HUES48 (cell line): ENCODE data around the gene C11orf91.

Experiments
- H3K27ac ChIP-seq: one replicate; pipeline ENCODE4 v1.7.0; 2013; ENCODE audit warnings: low read depth, low read length, inconsistent platforms
- H3K27me3 ChIP-seq: 2 replicates; pipeline ENCODE4 v1.6.1; 2013; ENCODE audit warnings: mild to moderate bottlenecking, low read length; ENCODE audit not compliant: control insufficient read depth, insufficient read depth
- H3K36me3 ChIP-seq: 2 replicates; pipeline ENCODE4 v1.6.1; 2013; ENCODE audit warnings: low read length; ENCODE audit not compliant: control insufficient read depth, insufficient read depth
- H3K4me1 ChIP-seq: 2 replicates; pipeline ENCODE4 v1.6.1; 2013; ENCODE audit warnings: mild to moderate bottlenecking, low read length; ENCODE audit not compliant: control insufficient read depth, insufficient read depth
- H3K4me3 ChIP-seq: 2 replicates; pipeline ENCODE4 v1.5.1; 2013; ENCODE audit warnings: mild to moderate bottlenecking, low read depth, low read length
- H3K9ac ChIP-seq: 2 replicates; pipeline ENCODE4 v1.6.1; 2013; ENCODE audit warnings: mild to moderate bottlenecking, low read depth, low read length, moderate library complexity
- H3K9me3 ChIP-seq: 2 replicates; pipeline ENCODE4 v1.6.1; 2013; ENCODE audit warnings: low read length; ENCODE audit not compliant: control insufficient read depth, insufficient read depth

The C11orf91 gene

GRCh38 chr11:33657757-33658156, 42.9 kb downstream of the C11orf91 start:
- H3K27ac ChIP-seq, result no peak overlapping the region
- H3K9ac ChIP-seq, result no peak overlapping the region
- no peaks in the 10 kb centered on the region for H3K9me3 ChIP-seq
- H3K36me3 ChIP-seq, result no peaks in the 10 kb centered on the region
- H3K4me1 ChIP-seq, result peaks cover 14% of the 10 kb centered on the region; the same call in 1 of the 2 replicates
- no peak overlapping the region for H3K4me3 ChIP-seq
- H3K27me3 ChIP-seq, result no peaks in the 10 kb centered on the region

- H3K4me3 ChIP-seq, result no peak overlapping the region
- H3K9ac ChIP-seq, result no peak overlapping the region
- H3K36me3 ChIP-seq, result no peaks in the 10 kb centered on the region
- H3K27ac ChIP-seq, result no peak overlapping the region
- H3K9me3 ChIP-seq, result no peaks in the 10 kb centered on the region
- H3K27me3 ChIP-seq, result no peaks in the 10 kb centered on the region
- peaks cover 4% of the 10 kb centered on the region; the same call in 1 of the 2 replicates for H3K4me1 ChIP-seq
Observed at GRCh38 chr11:33656768-33657167, 43.9 kb downstream of the C11orf91 start.

GRCh38 chr11:33655842-33656600, 44.6 kb downstream of the C11orf91 start:
- H3K9ac ChIP-seq, result no peak overlapping the region
- H3K4me3 ChIP-seq, result no peak overlapping the region
- no peaks in the 10 kb centered on the region for H3K27me3 ChIP-seq
- no peaks in the 10 kb centered on the region for H3K9me3 ChIP-seq
- no peaks in the 10 kb centered on the region for H3K36me3 ChIP-seq
- H3K27ac ChIP-seq, result no peak overlapping the region
- peaks cover 4% of the 10 kb centered on the region; the same call in 1 of the 2 replicates for H3K4me1 ChIP-seq

GRCh38 chr11:33654594-33654993, 46.0 kb downstream of the C11orf91 start:
- H3K9ac ChIP-seq, result no peak overlapping the region
- no peaks in the 10 kb centered on the region for H3K27me3 ChIP-seq
- no peaks in the 10 kb centered on the region for H3K9me3 ChIP-seq
- no peak overlapping the region for H3K4me3 ChIP-seq
- H3K36me3 ChIP-seq, result no peaks in the 10 kb centered on the region
- peaks cover 4% of the 10 kb centered on the region; the same call in 1 of the 2 replicates for H3K4me1 ChIP-seq
- H3K27ac ChIP-seq, result no peak overlapping the region

- Histone ChIP-seq H3K27me3 (no peaks in the 10 kb centered on the region), H3K9ac (no peak overlapping the region), H3K9me3 (no peaks in the 10 kb centered on the region), H3K36me3 (no peaks in the 10 kb centered on the region), H3K4me1 (peaks cover 3% of the 10 kb centered on the region; the same call in 1 of the 2 replicates), H3K4me3 (no peak overlapping the region), H3K27ac (no peak overlapping the region)
Observed at GRCh38 chr11:33652930-33653329, 47.7 kb downstream of the C11orf91 start.

GRCh38 chr11:33652431-33652830, 48.2 kb downstream of the C11orf91 start:
- Histone ChIP-seq H3K36me3 (no peaks in the 10 kb centered on the region), H3K4me3 (no peak overlapping the region), H3K9me3 (no peaks in the 10 kb centered on the region), H3K9ac (no peak overlapping the region), H3K27ac (no peak overlapping the region), H3K4me1 (no peaks in the 10 kb centered on the region), H3K27me3 (no peaks in the 10 kb centered on the region)

- Histone ChIP-seq H3K27me3 (no peaks in the 10 kb centered on the region), H3K36me3 (no peaks in the 10 kb centered on the region), H3K27ac (no peak overlapping the region), H3K4me3 (no peak overlapping the region), H3K4me1 (no peaks in the 10 kb centered on the region), H3K9ac (no peak overlapping the region), H3K9me3 (no peaks in the 10 kb centered on the region)
Observed at GRCh38 chr11:33651990-33652389, 48.6 kb downstream of the C11orf91 start.

- Histone ChIP-seq H3K9ac (no peak overlapping the region), H3K36me3 (no peaks in the 10 kb centered on the region), H3K9me3 (no peaks in the 10 kb centered on the region), H3K4me3 (no peak overlapping the region), H3K27me3 (no peaks in the 10 kb centered on the region), H3K4me1 (no peaks in the 10 kb centered on the region), H3K27ac (no peak overlapping the region)
Observed at GRCh38 chr11:33651555-33651954, 49.1 kb downstream of the C11orf91 start.

- H3K4me3 ChIP-seq, result no peak overlapping the region
- H3K9me3 ChIP-seq, result no peaks in the 10 kb centered on the region
- no peaks in the 10 kb centered on the region for H3K36me3 ChIP-seq
- H3K4me1 ChIP-seq, result no peaks in the 10 kb centered on the region
- no peaks in the 10 kb centered on the region for H3K27me3 ChIP-seq
- H3K9ac ChIP-seq, result no peak overlapping the region
- H3K27ac ChIP-seq, result no peak overlapping the region
Observed at GRCh38 chr11:33649944-33650343, 50.7 kb downstream of the C11orf91 start.
